ENCODE data around the gene EEIG2.

The EEIG2 gene

DNA sequence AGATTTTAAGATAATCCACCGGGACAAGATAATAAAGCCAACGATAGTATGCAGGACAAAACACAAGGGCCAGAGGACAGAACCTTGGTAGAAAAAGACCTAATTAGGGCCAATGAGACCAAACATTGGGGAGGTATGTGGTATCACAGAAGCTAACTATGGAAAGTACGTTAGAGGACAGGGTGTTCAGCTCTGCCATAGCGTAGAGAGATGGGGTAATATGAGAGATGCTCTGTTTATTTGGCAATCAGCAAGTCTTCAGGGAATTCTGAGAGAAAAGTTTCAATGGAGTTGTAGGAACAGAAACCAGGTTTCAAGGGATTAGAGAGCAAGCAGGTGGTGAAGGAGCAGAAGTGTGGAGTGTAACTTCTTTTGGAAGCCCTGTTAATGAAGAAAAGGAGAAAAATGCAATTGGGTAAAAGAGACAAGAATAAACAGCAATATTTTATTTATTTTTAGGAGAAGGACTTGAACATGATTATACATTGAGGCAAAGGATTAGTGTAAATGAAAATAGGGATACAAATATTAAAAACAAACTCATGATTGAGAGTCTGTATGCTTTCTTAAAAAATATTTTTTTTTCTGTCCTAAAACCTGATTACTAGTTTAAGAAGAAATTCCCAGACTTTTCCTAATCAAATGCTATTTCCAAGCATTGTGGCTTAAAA is 24.0 kb downstream of the EEIG2 start:
- no peak for DNase-seq (ENCODE audit: low read depth in 2 of 2)

GRCh38 chr1:108584428-108584856 is 24.5 kb downstream of the EEIG2 start:
- DNase-seq (ENCODE audit: low read depth in 2 of 2): no peak

GRCh38 chr1:108585313-108585712 is 25.4 kb downstream of the EEIG2 start:
- DNase-seq (ENCODE audit: low read depth in 2 of 2): no peak

GRCh38 chr1:108590441-108590840 is 30.5 kb downstream of the EEIG2 start:
- no peak for DNase-seq (ENCODE audit: low read depth in 2 of 2)

- DNase-seq (ENCODE audit: low read depth in 2 of 2): no peak
Measured at GRCh38 chr1:108590957-108591356, 31.1 kb downstream of the EEIG2 start.

- DNase-seq (ENCODE audit: low read depth in 2 of 2): no peak
Measured at GRCh38 chr1:108591466-108591865, 31.6 kb downstream of the EEIG2 start.

DNA sequence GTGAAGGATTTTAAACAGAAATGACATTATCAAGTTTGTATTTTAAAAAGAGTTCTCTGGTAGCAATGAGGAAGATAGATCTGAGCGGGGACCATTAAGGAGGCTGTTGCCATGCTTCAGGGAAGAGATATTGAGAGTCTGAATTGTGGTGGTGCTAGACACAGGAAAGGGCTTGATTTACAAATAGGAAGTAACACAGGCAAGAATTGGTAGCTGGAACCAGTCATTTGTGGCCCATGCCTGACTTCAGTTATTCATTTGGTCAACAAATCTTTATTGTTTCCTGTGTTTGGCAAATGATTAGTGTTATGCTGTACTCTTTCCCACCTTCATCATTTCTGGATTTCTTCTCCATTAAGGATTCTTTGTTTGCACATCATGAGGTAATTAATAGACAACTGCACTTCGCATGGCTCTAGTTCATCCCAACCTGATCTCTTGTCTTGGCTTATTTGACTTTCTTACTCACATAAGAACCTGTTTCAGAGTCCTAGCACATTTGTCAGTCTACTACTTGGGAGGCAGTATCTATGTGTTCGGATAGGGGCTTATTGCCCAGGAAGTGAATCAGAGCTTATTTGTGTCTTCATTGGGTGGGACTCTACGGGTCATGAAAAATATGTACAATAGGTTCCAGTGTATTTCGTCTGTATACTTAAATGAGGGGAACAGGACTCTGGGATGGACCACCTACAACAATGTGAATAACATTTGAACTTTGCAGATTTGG is 32.3 kb downstream of the EEIG2 start:
- no peak for DNase-seq (ENCODE audit: low read depth in 2 of 2)

DNA sequence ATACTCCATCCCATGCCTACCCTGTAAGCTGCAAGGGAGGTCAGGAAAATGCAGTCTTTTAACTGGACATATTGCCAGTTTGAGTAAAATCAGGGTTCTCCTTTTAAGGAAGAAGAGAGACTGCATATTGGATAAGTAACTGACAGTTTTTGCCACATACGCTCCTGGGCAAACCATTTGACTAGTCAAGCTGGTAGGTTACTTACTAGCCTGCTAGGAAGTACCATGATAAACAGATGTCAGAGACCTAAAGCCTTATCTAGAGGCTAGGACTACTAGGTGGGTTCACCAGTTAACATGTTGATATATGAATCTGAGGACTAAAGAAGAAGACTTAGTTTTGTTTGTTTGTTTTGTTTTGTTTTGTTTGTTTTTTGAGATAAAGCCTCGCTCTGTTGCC is 33.5 kb downstream of the EEIG2 start:
- DNase-seq (ENCODE audit: low read depth in 2 of 2): no peak

- no peak for DNase-seq (ENCODE audit: low read depth in 2 of 2)
Measured at GRCh38 chr1:108595507-108595906, 35.6 kb downstream of the EEIG2 start.

GRCh38 chr1:108597041-108597440 is 37.1 kb downstream of the EEIG2 start:
- no peak for DNase-seq (ENCODE audit: low read depth in 2 of 2)

GRCh38 chr1:108598340-108598739 is 38.4 kb downstream of the EEIG2 start:
- DNase-seq (ENCODE audit: low read depth in 2 of 2): no peak

GRCh38 chr1:108600504-108600903 is 40.6 kb downstream of the EEIG2 start:
- DNase-seq (ENCODE audit: low read depth in 2 of 2): no peak

GRCh38 chr1:108601708-108602410 is 42.0 kb downstream of the EEIG2 start:
- no peak for DNase-seq (ENCODE audit: low read depth in 2 of 2)

- no peak for DNase-seq (ENCODE audit: low read depth in 2 of 2)
Measured at GRCh38 chr1:108605633-108606032, 45.7 kb downstream of the EEIG2 start.

GRCh38 chr1:108606478-108606877 is 46.6 kb downstream of the EEIG2 start:
- DNase-seq (ENCODE audit: low read depth in 2 of 2): no peak

GRCh38 chr1:108609483-108610049 is 49.7 kb downstream of the EEIG2 start:
- no peak for DNase-seq (ENCODE audit: low read depth in 2 of 2)
